ENCODE measurements around the gene FXYD6.

The FXYD6 gene

GRCh38 chr11:117837070-117837776 lies 39.2 kb downstream of the FXYD6 start:
- H2AFZ ChIP-seq (ENCODE audit: low read depth, low read length), result no peak overlapping the region
- H3K4me3 ChIP-seq (ENCODE audit: low read length), result no peak overlapping the region
- H3K4me2 ChIP-seq (ENCODE audit: low read length), result no peak overlapping the region
- H3K36me3 ChIP-seq (replicated peaks; ENCODE audit: low read depth, low read length), result no peaks in the 10 kb centered on the region
- no peaks in the 10 kb centered on the region for H3K79me2 ChIP-seq (ENCODE audit: low read length)
- H3K27ac ChIP-seq (ENCODE audit: low read length), result no peak overlapping the region
- peaks cover 8% of the 10 kb centered on the region; the same call in 1 of the 2 replicates for H3K27me3 ChIP-seq (ENCODE audit: low read depth, low read length)
- H3K9ac ChIP-seq (ENCODE audit: low read length), result no peak overlapping the region
- peaks cover 10% of the 10 kb centered on the region for H3K4me1 ChIP-seq (ENCODE audit: low read length)
- H3K9me3 ChIP-seq (ENCODE audit: insufficient read depth, low read length), result no peaks in the 10 kb centered on the region
- TF ChIP-seq CTCF (IDR thresholded peaks at IDR 0.05; ENCODE audit: low read depth, low read length) (no peak), EZH2phosphoT487 (IDR thresholded peaks at IDR 0.05; ENCODE audit: low read depth) (no peak)
- H4K20me1 ChIP-seq (ENCODE audit: insufficient read depth, low read length), result no peaks in the 10 kb centered on the region

- H4K20me1 ChIP-seq (ENCODE audit: insufficient read depth, low read length), result no peaks in the 10 kb centered on the region
- H3K4me1 ChIP-seq (ENCODE audit: low read length), result peaks cover 10% of the 10 kb centered on the region
- no peak for TF ChIP-seq CTCF (IDR thresholded peaks at IDR 0.05; ENCODE audit: low read depth, low read length)
- TF ChIP-seq EZH2phosphoT487 (IDR thresholded peaks at IDR 0.05; ENCODE audit: low read depth), result no peak
- H2AFZ ChIP-seq (ENCODE audit: low read depth, low read length), result no peak overlapping the region
- H3K4me3 ChIP-seq (ENCODE audit: low read length), result no peak overlapping the region
- H3K36me3 ChIP-seq (replicated peaks; ENCODE audit: low read depth, low read length), result no peaks in the 10 kb centered on the region
- H3K79me2 ChIP-seq (ENCODE audit: low read length), result no peaks in the 10 kb centered on the region
- H3K9ac ChIP-seq (ENCODE audit: low read length), result no peak overlapping the region
- no peak overlapping the region for H3K27ac ChIP-seq (ENCODE audit: low read length)
- no peaks in the 10 kb centered on the region for H3K9me3 ChIP-seq (ENCODE audit: insufficient read depth, low read length)
- no peak overlapping the region for H3K4me2 ChIP-seq (ENCODE audit: low read length)
- peaks cover 8% of the 10 kb centered on the region; the same call in 1 of the 2 replicates for H3K27me3 ChIP-seq (ENCODE audit: low read depth, low read length)
Observed at GRCh38 chr11:117836077-117836960, 40.1 kb downstream of the FXYD6 start.

- TF ChIP-seq CTCF (IDR thresholded peaks at IDR 0.05; ENCODE audit: low read depth, low read length), result no peak
- TF ChIP-seq EZH2phosphoT487 (IDR thresholded peaks at IDR 0.05; ENCODE audit: low read depth), result no peak
- no peak overlapping the region for H3K4me2 ChIP-seq (ENCODE audit: low read length)
- no peak overlapping the region for H3K27ac ChIP-seq (ENCODE audit: low read length)
Observed at GRCh38 chr11:117835576-117835975, 40.9 kb downstream of the FXYD6 start.

GRCh38 chr11:117834838-117835443 lies 41.5 kb downstream of the FXYD6 start:
- H3K4me3 ChIP-seq (ENCODE audit: low read length), result no peak overlapping the region
- no peak for TF ChIP-seq CTCF (IDR thresholded peaks at IDR 0.05; ENCODE audit: low read depth, low read length)
- TF ChIP-seq EZH2phosphoT487 (IDR thresholded peaks at IDR 0.05; ENCODE audit: low read depth), result no peak
- peaks cover 24% of the 10 kb centered on the region for H3K4me1 ChIP-seq (ENCODE audit: low read length)
- H3K79me2 ChIP-seq (ENCODE audit: low read length), result no peaks in the 10 kb centered on the region
- H3K9ac ChIP-seq (ENCODE audit: low read length), result no peak overlapping the region
- H3K4me2 ChIP-seq (ENCODE audit: low read length), result no peak overlapping the region
- H2AFZ ChIP-seq (ENCODE audit: low read depth, low read length), result no peak overlapping the region
- H3K9me3 ChIP-seq (ENCODE audit: insufficient read depth, low read length), result no peaks in the 10 kb centered on the region
- H3K27me3 ChIP-seq (ENCODE audit: low read depth, low read length), result peaks cover 8% of the 10 kb centered on the region; the same call in 1 of the 2 replicates
- H4K20me1 ChIP-seq (ENCODE audit: insufficient read depth, low read length), result no peaks in the 10 kb centered on the region
- H3K27ac ChIP-seq (ENCODE audit: low read length), result no peak overlapping the region
- no peaks in the 10 kb centered on the region for H3K36me3 ChIP-seq (replicated peaks; ENCODE audit: low read depth, low read length)

More at GRCh38 chr11:117835576-117835975, 40.9 kb downstream of the FXYD6 start:
- Histone ChIP-seq H2AFZ (ENCODE audit: low read depth, low read length) (no peak overlapping the region), H3K9me3 (ENCODE audit: insufficient read depth, low read length) (no peaks in the 10 kb centered on the region), H3K9ac (ENCODE audit: low read length) (no peak overlapping the region), H3K4me1 (ENCODE audit: low read length) (peaks cover 17% of the 10 kb centered on the region), H3K79me2 (ENCODE audit: low read length) (no peaks in the 10 kb centered on the region), H3K4me3 (ENCODE audit: low read length) (no peak overlapping the region), H3K27me3 (ENCODE audit: low read depth, low read length) (peaks cover 8% of the 10 kb centered on the region; the same call in 1 of the 2 replicates), H4K20me1 (ENCODE audit: insufficient read depth, low read length) (no peaks in the 10 kb centered on the region), H3K36me3 (replicated peaks; ENCODE audit: low read depth, low read length) (no peaks in the 10 kb centered on the region)

All from OCI-LY3 (cell line).